Measurements from ENCODE around the gene ACSF3. TPM values are rescaled to one million over a fixed set of nuclear protein-coding genes. Genes with fewer than 3 reads are reported as not detected.

Gene ACSF3
- total RNA-seq, 2 experiments from 2014 or later = 112 to 143 TPM

DNA sequence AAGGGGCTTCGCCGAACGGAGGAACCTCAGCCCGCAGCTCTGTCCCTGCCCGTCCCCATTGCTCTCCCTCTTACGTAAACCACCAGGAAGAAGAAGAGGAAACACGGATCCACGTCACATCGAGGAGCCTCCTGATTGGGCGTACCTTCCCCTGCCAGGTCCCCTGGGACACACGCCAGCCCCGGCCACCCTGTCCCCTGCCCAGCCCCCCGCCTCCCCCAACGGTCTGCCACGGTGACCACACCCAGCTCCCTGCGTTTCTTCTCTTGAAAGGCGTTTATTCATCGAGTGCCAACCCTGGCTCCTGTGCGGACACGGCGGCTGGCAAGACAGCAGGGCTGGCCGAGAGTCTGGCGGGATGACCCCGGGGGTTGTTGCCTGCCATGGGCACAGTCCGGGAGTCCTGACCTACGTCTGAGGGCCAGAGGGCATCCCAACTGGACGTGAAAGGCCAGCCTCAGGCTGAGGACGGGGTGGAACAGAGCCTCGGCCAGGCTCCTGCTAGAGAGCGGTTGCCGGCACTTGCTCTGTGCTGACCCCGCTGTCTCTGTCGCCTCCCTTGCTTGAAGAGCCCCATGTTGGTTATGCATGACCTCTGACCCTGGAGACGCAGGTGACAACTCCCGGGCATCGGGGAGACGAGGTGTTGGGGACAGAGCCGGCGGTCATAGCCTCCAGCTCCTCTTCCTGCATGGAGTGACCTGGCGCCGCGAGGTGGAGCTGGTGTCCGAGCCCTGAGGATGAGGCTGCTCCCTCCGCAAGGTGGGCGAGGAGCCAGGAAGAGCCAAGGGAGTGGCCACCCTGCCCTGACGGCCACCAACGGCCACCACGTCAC lies 40.5 kb upstream of the ACSF3 start:
- Histone ChIP-seq H3K27ac (ENCODE audit: low read depth, low read length, poor library complexity, severe bottlenecking) (no peak overlapping the region), H3K4me3 (ENCODE audit: low read depth, low read length, poor library complexity, severe bottlenecking) (no peak overlapping the region), H2AFZ (ENCODE audit: low read length) (no peak overlapping the region), H3K9me3 (ENCODE audit: low read length) (no peaks in the 10 kb centered on the region), H3K4me1 (ENCODE audit: insufficient read depth, low read length, poor library complexity, severe bottlenecking) (no peaks in the 10 kb centered on the region), H4K20me1 (ENCODE audit: insufficient read depth, low read length) (no peaks in the 10 kb centered on the region), H3K4me2 (ENCODE audit: low read length) (no peak overlapping the region), H3K9me2 (ENCODE audit: insufficient read depth, low read length) (no peaks in the 10 kb centered on the region), H3K36me3 (ENCODE audit: insufficient read depth, low read length) (no peaks in the 10 kb centered on the region), H3K79me2 (ENCODE audit: insufficient read depth, low read depth, low read length) (no peaks in the 10 kb centered on the region)
- intact Hi-C loops (cut with micrococcal nuclease; ENCODE audit: unreplicated experiment) = no loop called here
- ChIA-PET CTCF (ENCODE audit: unreplicated experiment) (no interaction called here), POLR2A (no interaction called here)
- TF ChIP-seq EZH2phosphoT487 (IDR thresholded peaks at IDR 0.05; ENCODE audit: borderline replicate concordance, low read depth, low read length) = no peak
- TF ChIP-seq CTCF (conservative IDR thresholded peaks at IDR 0.05; ENCODE audit: low read length) = no peak
- DNase-seq (ENCODE audit: low spot score) = no peak
- BruUV-seq (replicated peaks) = no TSS peak

DNA sequence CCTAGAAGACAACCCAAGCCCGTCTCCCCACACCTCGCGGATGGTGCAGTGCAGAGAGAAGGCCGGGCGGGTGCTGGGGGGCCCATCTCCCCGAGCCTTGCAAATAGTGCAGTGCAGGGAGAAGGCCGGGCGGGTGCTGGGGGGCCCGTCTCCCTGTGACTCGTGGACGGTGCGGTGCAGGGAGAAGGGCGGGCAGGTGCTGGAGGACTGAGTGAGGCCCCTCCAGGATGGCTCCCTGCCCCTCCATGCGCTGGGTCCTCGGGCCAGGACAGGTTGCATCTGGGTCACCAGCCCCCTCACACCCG lies 40.0 kb upstream of the ACSF3 start:
- ChIA-PET CTCF (ENCODE audit: unreplicated experiment) (no interaction called here), POLR2A (no interaction called here)
- H3K79me2 ChIP-seq (ENCODE audit: insufficient read depth, low read depth, low read length) = no peaks in the 10 kb centered on the region
- intact Hi-C loops (cut with micrococcal nuclease; ENCODE audit: unreplicated experiment) = no loop called here
- TF ChIP-seq EZH2phosphoT487 (IDR thresholded peaks at IDR 0.05; ENCODE audit: borderline replicate concordance, low read depth, low read length) (no peak), CTCF (conservative IDR thresholded peaks at IDR 0.05; ENCODE audit: low read length) (no peak)
- H2AFZ ChIP-seq (ENCODE audit: low read length) = no peak overlapping the region
- H3K4me1 ChIP-seq (ENCODE audit: insufficient read depth, low read length, poor library complexity, severe bottlenecking) = no peaks in the 10 kb centered on the region
- H3K27ac ChIP-seq (ENCODE audit: low read depth, low read length, poor library complexity, severe bottlenecking) = no peak overlapping the region
- H4K20me1 ChIP-seq (ENCODE audit: insufficient read depth, low read length) = no peaks in the 10 kb centered on the region
- H3K36me3 ChIP-seq (ENCODE audit: insufficient read depth, low read length) = no peaks in the 10 kb centered on the region
- no peak for DNase-seq (ENCODE audit: low spot score)
- no peak overlapping the region for H3K4me2 ChIP-seq (ENCODE audit: low read length)
- no peaks in the 10 kb centered on the region for H3K9me2 ChIP-seq (ENCODE audit: insufficient read depth, low read length)
- no peak overlapping the region for H3K4me3 ChIP-seq (ENCODE audit: low read depth, low read length, poor library complexity, severe bottlenecking)
- no peaks in the 10 kb centered on the region for H3K9me3 ChIP-seq (ENCODE audit: low read length)
- no TSS peak for BruUV-seq (replicated peaks)

DNA sequence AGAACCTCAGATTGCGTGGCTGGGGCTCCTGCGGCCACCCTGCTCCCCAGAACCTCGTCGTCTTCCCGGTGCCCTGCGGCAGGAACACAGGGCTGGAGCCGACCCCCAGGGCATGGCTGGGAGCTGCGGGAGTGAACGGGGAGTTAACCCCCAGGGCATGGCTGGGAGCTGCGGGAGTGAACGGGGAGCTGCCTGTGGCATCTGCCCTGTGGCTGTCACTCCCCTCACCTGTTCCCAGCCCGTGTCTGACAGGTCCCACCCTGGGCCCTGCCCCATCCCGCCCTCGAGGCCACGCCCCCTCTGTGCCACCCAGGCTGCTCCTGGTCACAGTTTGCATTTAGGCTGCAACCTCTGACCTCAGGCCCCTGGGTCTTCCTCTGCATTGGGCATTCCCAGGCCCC lies 39.4 kb upstream of the ACSF3 start:
- H2AFZ ChIP-seq (ENCODE audit: low read length) = no peak overlapping the region
- intact Hi-C loops (cut with micrococcal nuclease; ENCODE audit: unreplicated experiment) = no loop called here
- no peak overlapping the region for H3K4me2 ChIP-seq (ENCODE audit: low read length)
- H3K79me2 ChIP-seq (ENCODE audit: insufficient read depth, low read depth, low read length) = no peaks in the 10 kb centered on the region
- no peaks in the 10 kb centered on the region for H3K9me2 ChIP-seq (ENCODE audit: insufficient read depth, low read length)
- no peak overlapping the region for H3K4me3 ChIP-seq (ENCODE audit: low read depth, low read length, poor library complexity, severe bottlenecking)
- no peaks in the 10 kb centered on the region for H3K9me3 ChIP-seq (ENCODE audit: low read length)
- DNase-seq (ENCODE audit: low spot score) = no peak
- H3K4me1 ChIP-seq (ENCODE audit: insufficient read depth, low read length, poor library complexity, severe bottlenecking) = no peaks in the 10 kb centered on the region
- CTCF ChIA-PET (ENCODE audit: unreplicated experiment) = no interaction called here
- no peaks in the 10 kb centered on the region for H3K36me3 ChIP-seq (ENCODE audit: insufficient read depth, low read length)
- no TSS peak for BruUV-seq (replicated peaks)
- no peak overlapping the region for H3K27ac ChIP-seq (ENCODE audit: low read depth, low read length, poor library complexity, severe bottlenecking)
- POLR2A ChIA-PET = no interaction called here
- TF ChIP-seq CTCF (conservative IDR thresholded peaks at IDR 0.05; ENCODE audit: low read length) (no peak), EZH2phosphoT487 (IDR thresholded peaks at IDR 0.05; ENCODE audit: borderline replicate concordance, low read depth, low read length) (no peak)
- H4K20me1 ChIP-seq (ENCODE audit: insufficient read depth, low read length) = no peaks in the 10 kb centered on the region
